AG10803 (cell line): ENCODE results near the gene UBA6.

Experiments used
- DNase-seq: peaks from one replicate; pipeline ENCODE4 v3.0.0; 2010; ENCODE audit warnings: low read depth
- H3K4me3 ChIP-seq: 2 replicates; pipeline ENCODE4 v1.5.1; 2011; ENCODE audit warnings: mild to moderate bottlenecking, low read length, control low read depth
- TF ChIP-seq, protein P1 (sequence below): conservative IDR thresholded peaks from 2 replicates; pipeline ENCODE4 v1.5.1; 2011; ENCODE audit warnings: mild to moderate bottlenecking, low read length, control low read depth, inconsistent platforms

UBA6 gene

DNA sequence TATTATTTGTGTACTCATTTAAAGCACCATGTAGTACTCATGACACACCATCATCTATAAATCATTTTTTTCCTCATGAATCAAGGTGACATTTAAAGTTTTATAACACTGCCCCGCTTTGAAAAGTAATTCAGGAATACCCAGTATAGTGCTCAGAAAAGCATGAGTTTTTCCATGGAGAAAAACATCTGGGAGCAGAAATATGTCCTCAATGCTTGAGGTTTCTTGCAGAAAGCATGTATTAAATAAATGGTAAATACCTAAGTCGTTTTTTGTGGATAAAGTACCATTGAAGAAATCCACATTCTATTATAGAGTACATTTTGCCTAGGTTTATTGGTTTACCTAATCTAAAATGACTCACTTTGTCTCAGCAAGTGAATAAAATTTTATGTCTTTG is 66.2 kb downstream of the UBA6 start:
- H3K4me3 ChIP-seq, result no peak overlapping the region
- no peak for DNase-seq
- TF ChIP-seq, protein P1, sequence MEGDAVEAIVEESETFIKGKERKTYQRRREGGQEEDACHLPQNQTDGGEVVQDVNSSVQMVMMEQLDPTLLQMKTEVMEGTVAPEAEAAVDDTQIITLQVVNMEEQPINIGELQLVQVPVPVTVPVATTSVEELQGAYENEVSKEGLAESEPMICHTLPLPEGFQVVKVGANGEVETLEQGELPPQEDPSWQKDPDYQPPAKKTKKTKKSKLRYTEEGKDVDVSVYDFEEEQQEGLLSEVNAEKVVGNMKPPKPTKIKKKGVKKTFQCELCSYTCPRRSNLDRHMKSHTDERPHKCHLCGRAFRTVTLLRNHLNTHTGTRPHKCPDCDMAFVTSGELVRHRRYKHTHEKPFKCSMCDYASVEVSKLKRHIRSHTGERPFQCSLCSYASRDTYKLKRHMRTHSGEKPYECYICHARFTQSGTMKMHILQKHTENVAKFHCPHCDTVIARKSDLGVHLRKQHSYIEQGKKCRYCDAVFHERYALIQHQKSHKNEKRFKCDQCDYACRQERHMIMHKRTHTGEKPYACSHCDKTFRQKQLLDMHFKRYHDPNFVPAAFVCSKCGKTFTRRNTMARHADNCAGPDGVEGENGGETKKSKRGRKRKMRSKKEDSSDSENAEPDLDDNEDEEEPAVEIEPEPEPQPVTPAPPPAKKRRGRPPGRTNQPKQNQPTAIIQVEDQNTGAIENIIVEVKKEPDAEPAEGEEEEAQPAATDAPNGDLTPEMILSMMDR, result no peak

GRCh38 chr4:67632492-67632891 is 68.5 kb downstream of the UBA6 start:
- no peak for DNase-seq
- no peak overlapping the region for H3K4me3 ChIP-seq
- TF ChIP-seq, protein P1, result no peak

DNA sequence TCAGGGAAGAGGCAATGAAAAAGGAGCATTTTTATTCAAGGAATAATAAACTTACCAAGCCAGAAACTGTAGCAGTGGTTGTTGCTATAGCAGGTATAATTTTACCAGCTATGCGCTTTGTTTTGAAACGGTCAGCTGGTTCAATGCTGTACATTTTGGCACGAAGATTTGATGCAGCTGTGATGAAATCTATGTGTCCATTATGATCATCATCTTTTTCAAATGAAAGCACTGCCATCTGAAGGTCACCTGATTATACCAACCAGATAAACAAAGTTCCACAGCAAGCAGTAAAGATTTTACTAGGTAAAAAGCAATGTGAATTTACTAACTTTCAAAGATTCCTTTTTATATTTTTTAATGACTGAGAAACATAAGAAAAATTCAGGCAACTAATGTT is 76.0 kb downstream of the UBA6 start:
- TF ChIP-seq, protein P1, result no peak
- no peak for DNase-seq
- H3K4me3 ChIP-seq, result no peak overlapping the region

DNA sequence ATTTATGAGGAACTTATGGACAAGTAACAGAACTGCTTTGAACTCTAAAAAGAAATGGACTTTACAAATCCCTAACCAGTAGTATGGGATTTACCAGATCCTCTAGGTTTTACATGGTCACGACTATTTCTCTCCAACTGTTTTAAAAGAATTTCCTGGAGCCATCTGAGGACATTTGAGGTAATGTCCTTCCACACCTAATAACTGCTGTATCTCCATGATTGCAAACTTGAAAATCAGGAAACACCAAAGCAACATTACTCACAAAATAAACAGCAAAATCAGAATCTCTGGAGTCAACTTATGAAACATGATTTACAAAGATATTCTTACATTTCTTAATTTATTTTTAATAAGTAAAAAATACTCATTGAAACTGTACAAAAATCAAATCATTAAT is 84.5 kb downstream of the UBA6 start:
- TF ChIP-seq, protein P1, result no peak
- no peak overlapping the region for H3K4me3 ChIP-seq
- DNase-seq, result no peak

GRCh38 chr4:67615119-67615518 is 85.8 kb downstream of the UBA6 start:
- DNase-seq, result no peak
- TF ChIP-seq, protein P1, result no peak
- H3K4me3 ChIP-seq, result no peak overlapping the region

GRCh38 chr4:67614186-67614585 is 86.8 kb downstream of the UBA6 start:
- TF ChIP-seq, protein P1, result no peak
- DNase-seq, result no peak
- H3K4me3 ChIP-seq, result no peak overlapping the region

- no peak for DNase-seq
- TF ChIP-seq, protein P1, result no peak
- H3K4me3 ChIP-seq, result no peak overlapping the region
Measured at GRCh38 chr4:67608027-67608426, 92.9 kb downstream of the UBA6 start.
